Adrenal gland (tissue), 19 donors: Measurements from ENCODE around the gene LRRC1. TPM values are rescaled to one million over a fixed set of nuclear protein-coding genes. Genes with fewer than 3 reads are reported as not detected.

ENCODE experiments used
- DNase-seq, 7 donors: peaks; one replicate each; pipeline ENCODE4 v3.0.0-alpha.2; 2019 to 2020
- H3K27ac ChIP-seq, 5 donors: fragments of 200-600 bp; sonication (generic) in 4 of 5; 1 replicate in 3 of 5; 2 replicates in 2 of 5; pipeline versions ENCODE4 v1.5.1 to v1.8.0; 2016 to 2020; ENCODE audit warnings: mild to moderate bottlenecking in 1 of 5
- H3K27me3 ChIP-seq: fragments of 200-600 bp; 2 replicates; pipeline ENCODE4 v1.8.0; 2021
- H3K36me3 ChIP-seq, 2 donors: fragments of 200-600 bp; replicated peaks in 1 of 2; 1 replicate in 1 of 2; 2 replicates in 1 of 2; pipeline versions ENCODE4 v1.5.1 to v1.8.0; 2018 to 2022
- H3K4me1 ChIP-seq, 2 donors: fragments of 200-600 bp; replicated peaks in 1 of 2; 1 replicate in 1 of 2; 2 replicates in 1 of 2; pipeline versions ENCODE4 v1.5.1 to v1.8.0; 2018 to 2021
- H3K4me3 ChIP-seq, 4 donors: fragments of 200-600 bp; sonication (generic) in 3 of 4; one replicate each; pipeline ENCODE4 v1.5.1; 2016 to 2018
- H3K9me3 ChIP-seq, 3 donors: fragments of 200-600 bp; sonication (generic) in 1 of 3; replicated peaks in 1 of 3; 1 replicate in 2 of 3; 2 replicates in 1 of 3; pipeline versions ENCODE4 v1.5.1 to v1.8.0; 2016 to 2021
- POLR2A ChIP-seq, 2 donors: fragments of 450-650 bp; IDR thresholded peaks; one replicate each; pipeline ENCODE4 v1.6.1; 2017; ENCODE audit warnings: antibody characterized with exemption in 2 of 2, mild to moderate bottlenecking in 2 of 2, moderate library complexity in 1 of 2
- WGBS, 4 donors: extraction: QIAGEN DNeasy Blood & Tissue Kit in 2 of 4; methylation state at CpG; one replicate each; pipeline versions ENCODE4 v1.1.5 to v1.1.7; 2013 to 2017; 5-methylcytosine and 5-hydroxymethylcytosine counted together
- intact Hi-C, 2 donors: fragments of 100-400 bp; cut with DNase I; formaldehyde crosslinking; loops; one replicate each; pipeline versions ENCODE4 v1.14.1 to v1.15.0; 2022 to 2023
- long read RNA-seq, 10 donors: library from polyadenylated mRNA in 3 of 10; unstranded in 2 of 10; stranded (forward) in 1 of 10; transcript quantifications; one replicate each; pipeline ENCODE4 v2.0.0 and lab custom pipeline, GENCODE V29; 2021 to 2026
- polyA plus RNA-seq, 3 donors: library from polyadenylated mRNA; stranded (reverse); fragments of 200-250 nt in 2 of 3; fragments of 350-450 nt in 1 of 3; fragmentation: Illumina TruSeq in 1 of 3; extraction: RNeasy Lipid Tissue Mini Kit (QIAGEN cat#74804) in 1 of 3; gene quantifications; one replicate each; pipeline ENCODE4 v1.2.3, GENCODE V29; 2013 to 2014
- total RNA-seq, 9 donors: library from RNA; depleted of rRNA in 4 of 9; stranded (reverse); fragments of >200 nt in 4 of 9; fragments of 120-200 nt in 1 of 9; fragmentation: NEBNext Ultra II Directional in 1 of 9; extraction: Animal tissue kit (Norgen Biotek cat#: 25700) in 1 of 9; gene quantifications; one replicate each; pipeline versions ENCODE4 v1.1.0 to v1.2.4, GENCODE V29; 2013 to 2023
- TF ChIP-seq, protein P1 (sequence below), 6 experiments: fragments of 450-650 bp in 4 of 6; fragments of 200-600 bp in 2 of 6; sonication (generic) in 1 of 6; IDR thresholded peaks; 1 replicate in 5 of 6; 2 replicates in 1 of 6; pipeline versions ENCODE4 v1.5.1 to v1.8.0; 2016 to 2021; ENCODE audit warnings: antibody characterized with exemption in 6 of 6, mild to moderate bottlenecking in 2 of 6, moderate library complexity in 1 of 6
- donor health status: healthy with polysubstance abuse.
- donor health status: Bipolar disorder and iron deficiency.
- donor health status: DM: yes; HTN: yes; CAD: no.
- donor health status: DM: no; HTN: no; CAD: no.
- donor health status: DM: no; HTN: no; CAD: no.
- donor health status: DM: yes; HTN: yes; CAD: no.

The LRRC1 gene
- total RNA-seq, result 1 to 10 TPM; 2.1 to 7.8 (median 4.4) TPM
- 1 to 10 TPM; 3.3 to 5.6 (median 4.7) TPM for polyA plus RNA-seq
- long read RNA-seq, donor 1, result 0 reads
- long read RNA-seq, donor 2, result 0 reads
- long read RNA-seq, donor 3, partial matches to known transcripts, result 0 of 2 reads
- long read RNA-seq, donor 3, other reads (novel, unspliced or antisense), result 0 of 2 reads
- long read RNA-seq, donor 4, partial matches to known transcripts, result 0 of 1 reads
- long read RNA-seq, donor 4, other reads (novel, unspliced or antisense), result 1 of 1 reads
- long read RNA-seq, donor 5, transcript LRRC1-202 (14 exons, 3,180 nt), result major isoform, 16 of 27 reads
- long read RNA-seq, donor 5, partial matches to known transcripts, result 4 of 27 reads
- long read RNA-seq, donor 5, other reads (novel, unspliced or antisense), result 7 of 27 reads
- long read RNA-seq, donor 6, partial matches to known transcripts, result 1 of 2 reads
- long read RNA-seq, donor 6, other reads (novel, unspliced or antisense), result 1 of 2 reads
- long read RNA-seq, donor 7, result 0 reads
- long read RNA-seq, donor 8, result 0 reads
- long read RNA-seq, donor 9, result 0 reads
- long read RNA-seq, donor 10, result 0 reads

DNA sequence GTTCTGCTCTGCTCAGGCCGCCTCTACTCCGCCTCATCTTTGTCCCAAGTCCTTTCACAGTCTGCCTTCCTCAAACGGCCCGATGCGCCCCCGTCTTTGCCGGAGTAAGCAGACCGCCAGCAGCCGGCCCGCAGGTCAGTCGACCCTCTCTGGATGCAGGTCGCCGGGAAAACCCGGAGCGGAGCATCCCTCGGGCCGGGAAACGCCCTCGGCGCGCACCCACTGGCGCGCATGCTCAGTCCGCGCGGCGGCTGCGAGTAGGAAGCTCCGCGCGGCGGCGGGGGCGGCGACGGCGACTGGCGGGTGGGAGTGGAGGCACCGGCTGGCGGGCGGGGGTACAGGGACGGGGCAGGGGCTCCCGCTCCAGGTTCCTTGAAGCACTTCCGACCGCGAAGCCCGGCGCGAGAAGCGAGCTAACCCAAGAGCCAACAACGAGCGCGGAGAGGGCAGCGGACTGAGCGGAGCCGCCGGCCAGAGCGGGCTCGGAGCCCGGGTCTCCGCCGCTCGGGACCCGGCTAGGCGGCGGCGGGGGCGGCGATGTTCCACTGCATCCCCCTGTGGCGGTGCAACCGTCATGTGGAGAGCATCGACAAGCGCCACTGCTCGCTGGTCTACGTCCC is at the start of gene LRRC1:
LRRC1 (plus strand) TSS at position 286 of the 620 bp plus-strand sequence; CDS start at position 538, 252 bp downstream.
- 0% methylated on average over 6 to 75 of the region's 75 CpGs for whole genome bisulfite sequencing, 4 donors
- peak; percentile 86 to 94 (median 91) for DNase-seq
- no peaks in the 10 kb centered on the region for H3K9me3 ChIP-seq
- H3K4me3 ChIP-seq, result peak within 1 kb of the TSS; percentile 4 to 94 (median 88)
- TF ChIP-seq, protein P1, sequence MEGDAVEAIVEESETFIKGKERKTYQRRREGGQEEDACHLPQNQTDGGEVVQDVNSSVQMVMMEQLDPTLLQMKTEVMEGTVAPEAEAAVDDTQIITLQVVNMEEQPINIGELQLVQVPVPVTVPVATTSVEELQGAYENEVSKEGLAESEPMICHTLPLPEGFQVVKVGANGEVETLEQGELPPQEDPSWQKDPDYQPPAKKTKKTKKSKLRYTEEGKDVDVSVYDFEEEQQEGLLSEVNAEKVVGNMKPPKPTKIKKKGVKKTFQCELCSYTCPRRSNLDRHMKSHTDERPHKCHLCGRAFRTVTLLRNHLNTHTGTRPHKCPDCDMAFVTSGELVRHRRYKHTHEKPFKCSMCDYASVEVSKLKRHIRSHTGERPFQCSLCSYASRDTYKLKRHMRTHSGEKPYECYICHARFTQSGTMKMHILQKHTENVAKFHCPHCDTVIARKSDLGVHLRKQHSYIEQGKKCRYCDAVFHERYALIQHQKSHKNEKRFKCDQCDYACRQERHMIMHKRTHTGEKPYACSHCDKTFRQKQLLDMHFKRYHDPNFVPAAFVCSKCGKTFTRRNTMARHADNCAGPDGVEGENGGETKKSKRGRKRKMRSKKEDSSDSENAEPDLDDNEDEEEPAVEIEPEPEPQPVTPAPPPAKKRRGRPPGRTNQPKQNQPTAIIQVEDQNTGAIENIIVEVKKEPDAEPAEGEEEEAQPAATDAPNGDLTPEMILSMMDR (IDR thresholded peaks at IDR 0.05), result peak in 1 of 6 experiments; percentile 21
- peak; percentile 72 to 77 for TF ChIP-seq POLR2A (IDR thresholded peaks at IDR 0.05)
- no peaks in the 10 kb centered on the region for H3K36me3 ChIP-seq
- intact Hi-C loops, result loop anchor here (10.0 kb wide), 1 partner anchor 160 kb away; no protein-coding TSS in a partner anchor
- no peaks in the 10 kb centered on the region for H3K27me3 ChIP-seq
- H3K27ac ChIP-seq, result peak within 1 kb of the TSS; percentile 6 to 81 (median 52)
- peaks cover 10 to 23% of the 10 kb centered on the region in 2 donors for H3K4me1 ChIP-seq

DNA sequence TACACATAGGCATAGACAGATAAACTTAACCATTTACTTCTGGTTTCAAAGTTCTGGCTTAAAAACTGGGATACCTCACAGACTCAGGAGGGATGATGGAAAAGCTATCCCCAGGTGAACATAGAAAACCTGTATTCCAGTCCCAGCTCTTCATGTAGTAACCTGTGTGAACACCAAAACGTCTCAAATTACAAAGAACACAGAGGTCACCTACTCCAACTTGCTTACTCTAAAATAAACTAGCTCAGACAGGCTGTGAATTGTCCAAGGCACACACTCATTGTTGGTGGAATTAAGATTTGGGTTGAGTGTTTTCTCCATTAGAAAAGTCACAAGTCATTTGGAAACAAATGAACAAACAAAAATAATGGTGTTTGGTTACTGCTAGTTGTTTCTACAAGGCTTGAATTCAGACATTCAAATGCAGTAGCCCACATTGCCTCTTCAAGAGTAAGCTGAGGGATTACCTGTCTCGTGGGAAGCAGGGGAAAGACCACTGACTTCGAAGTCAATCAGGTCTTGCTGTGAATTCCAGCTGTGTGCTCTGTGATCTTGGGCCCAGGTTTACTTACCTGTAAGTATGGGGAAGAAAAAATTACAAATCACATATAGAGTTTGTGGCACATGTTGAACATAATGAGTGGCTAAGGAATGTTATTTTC is 48.2 kb upstream of the LRRC1 start:
- TF ChIP-seq POLR2A (IDR thresholded peaks at IDR 0.05), result no peak
- TF ChIP-seq, protein P1 (IDR thresholded peaks at IDR 0.05), result no peak
- 50 to 67% (median 57%) methylated on average over 3 of the region's 3 CpGs for WGBS, 4 donors

DNA sequence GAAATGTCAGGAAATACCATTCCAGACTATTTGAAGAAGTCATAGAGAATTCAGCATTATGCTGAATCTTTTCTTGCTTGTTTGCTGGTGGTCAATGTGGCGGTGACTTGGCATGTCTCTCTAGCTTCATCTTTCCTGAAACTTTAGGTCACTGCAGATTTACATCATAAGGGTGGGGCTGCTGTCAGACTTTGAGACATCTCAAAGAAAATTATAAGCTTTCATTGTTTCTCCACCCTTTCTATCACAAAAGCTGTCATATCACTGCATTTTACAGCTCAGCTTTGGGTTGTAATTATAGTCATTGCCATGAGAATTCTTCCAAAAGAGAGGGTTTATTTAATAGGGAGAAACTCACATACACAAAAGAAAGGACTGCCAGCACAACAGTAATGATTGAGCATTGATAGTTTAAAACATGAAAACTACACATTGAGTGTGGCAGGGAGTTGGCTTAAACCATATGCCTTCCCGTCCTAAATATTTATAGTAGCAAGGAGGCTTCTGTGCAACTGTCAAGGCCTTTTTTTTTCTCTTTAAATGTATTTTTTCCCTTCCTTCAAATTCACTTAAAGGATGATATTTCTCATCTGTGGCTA is 44.7 kb upstream of the LRRC1 start:
- no peaks in the 10 kb centered on the region for H3K4me1 ChIP-seq
- H3K27ac ChIP-seq, result no peak overlapping the region
- WGBS, 4 donors, result 77 to 84% (median 81%) methylated on average over 2 of the region's 2 CpGs
- H3K36me3 ChIP-seq, result no peaks in the 10 kb centered on the region
- H3K9me3 ChIP-seq, result no peaks in the 10 kb centered on the region
- DNase-seq, result no peak
- intact Hi-C loops, result no loop called here
- H3K4me3 ChIP-seq, result no peak overlapping the region
- TF ChIP-seq, protein P1 (IDR thresholded peaks at IDR 0.05), result no peak
- no peak for TF ChIP-seq POLR2A (IDR thresholded peaks at IDR 0.05)
- H3K27me3 ChIP-seq, result no peaks in the 10 kb centered on the region

More for the DNA sequence above, 48.2 kb upstream of the LRRC1 start:
- H3K4me3 ChIP-seq, result no peak overlapping the region
- H3K27ac ChIP-seq, result no peak overlapping the region
- no peaks in the 10 kb centered on the region for H3K27me3 ChIP-seq
- intact Hi-C loops, result no loop called here
- H3K36me3 ChIP-seq, result no peaks in the 10 kb centered on the region
- H3K9me3 ChIP-seq, result no peaks in the 10 kb centered on the region
- no peaks in the 10 kb centered on the region for H3K4me1 ChIP-seq
- DNase-seq, result no peak
